ENCODE results near the gene LTF. TPM values are rescaled to one million over a fixed set of nuclear protein-coding genes. Genes with fewer than 3 reads are reported as not detected.

The LTF gene
- total RNA-seq = under 0.01 TPM in 1 of 2 replicates, not detected in the other

GRCh38 chr3:46464326-46465195, at the start of gene LTF:
Gene LTF (minus strand): TSS chr3:46464905. CDS start chr3:46464867, 38 bp downstream.
- H3K36me3 ChIP-seq (ENCODE audit: control insufficient read depth, insufficient read depth, low read length) = no peaks in the 10 kb centered on the region
- H3K4me3 ChIP-seq (ENCODE audit: low read depth, low read length) = no peak within 1 kb of the TSS
- H3K27me3 ChIP-seq (ENCODE audit: control insufficient read depth, insufficient read depth, low read length) = peaks cover 22% of the 10 kb centered on the region
- no peak for DNase-seq (ENCODE audit: low read depth)
- no peak for FAIRE-seq
- TF ChIP-seq CTCF (IDR thresholded peaks at IDR 0.05; ENCODE audit: insufficient read depth, low read length, severe bottlenecking) = no peak

- no peak for DNase-seq (ENCODE audit: low read depth)
- Histone ChIP-seq H3K27me3 (ENCODE audit: control insufficient read depth, insufficient read depth, low read length) (no peaks in the 10 kb centered on the region), H3K36me3 (ENCODE audit: control insufficient read depth, insufficient read depth, low read length) (no peaks in the 10 kb centered on the region), H3K4me3 (ENCODE audit: low read depth, low read length) (no peak overlapping the region)
- TF ChIP-seq CTCF (IDR thresholded peaks at IDR 0.05; ENCODE audit: insufficient read depth, low read length, severe bottlenecking) = no peak
- FAIRE-seq = no peak
Observed at GRCh38 chr3:46512191-46512749, 47.6 kb upstream of the LTF start.

- FAIRE-seq (no peak), DNase-seq (ENCODE audit: low read depth) (no peak)
- H3K36me3 ChIP-seq (ENCODE audit: control insufficient read depth, insufficient read depth, low read length) = no peaks in the 10 kb centered on the region
- no peak for TF ChIP-seq CTCF (IDR thresholded peaks at IDR 0.05; ENCODE audit: insufficient read depth, low read length, severe bottlenecking)
- no peaks in the 10 kb centered on the region for H3K27me3 ChIP-seq (ENCODE audit: control insufficient read depth, insufficient read depth, low read length)
- no peak overlapping the region for H3K4me3 ChIP-seq (ENCODE audit: low read depth, low read length)
Observed at GRCh38 chr3:46509661-46510187, 45.0 kb upstream of the LTF start.

- H3K4me3 ChIP-seq (ENCODE audit: low read depth, low read length) = no peak overlapping the region
- H3K27me3 ChIP-seq (ENCODE audit: control insufficient read depth, insufficient read depth, low read length) = no peaks in the 10 kb centered on the region
- no peak for FAIRE-seq
- no peak for TF ChIP-seq CTCF (IDR thresholded peaks at IDR 0.05; ENCODE audit: insufficient read depth, low read length, severe bottlenecking)
- DNase-seq (ENCODE audit: low read depth) = no peak
- no peaks in the 10 kb centered on the region for H3K36me3 ChIP-seq (ENCODE audit: control insufficient read depth, insufficient read depth, low read length)
Observed at GRCh38 chr3:46508850-46509591, 44.3 kb upstream of the LTF start.

GRCh38 chr3:46506526-46506925, 41.8 kb upstream of the LTF start:
- Histone ChIP-seq H3K27me3 (ENCODE audit: control insufficient read depth, insufficient read depth, low read length) (no peaks in the 10 kb centered on the region), H3K36me3 (ENCODE audit: control insufficient read depth, insufficient read depth, low read length) (no peaks in the 10 kb centered on the region), H3K4me3 (ENCODE audit: low read depth, low read length) (no peak overlapping the region)
- no peak for TF ChIP-seq CTCF (IDR thresholded peaks at IDR 0.05; ENCODE audit: insufficient read depth, low read length, severe bottlenecking)
- FAIRE-seq (no peak), DNase-seq (ENCODE audit: low read depth) (no peak)

All from bronchial epithelial cell (primary cell).